HUDEP-2 (cell line): ENCODE data around the gene EIF4E.

Experiments used
- DNase-seq, 76 experiments: peaks; one replicate each; lab custom pipeline; 2025; ENCODE audit not compliant: unreplicated experiment in 76 of 76; lab: John Stamatoyannopoulos, UW

Gene EIF4E

DNA sequence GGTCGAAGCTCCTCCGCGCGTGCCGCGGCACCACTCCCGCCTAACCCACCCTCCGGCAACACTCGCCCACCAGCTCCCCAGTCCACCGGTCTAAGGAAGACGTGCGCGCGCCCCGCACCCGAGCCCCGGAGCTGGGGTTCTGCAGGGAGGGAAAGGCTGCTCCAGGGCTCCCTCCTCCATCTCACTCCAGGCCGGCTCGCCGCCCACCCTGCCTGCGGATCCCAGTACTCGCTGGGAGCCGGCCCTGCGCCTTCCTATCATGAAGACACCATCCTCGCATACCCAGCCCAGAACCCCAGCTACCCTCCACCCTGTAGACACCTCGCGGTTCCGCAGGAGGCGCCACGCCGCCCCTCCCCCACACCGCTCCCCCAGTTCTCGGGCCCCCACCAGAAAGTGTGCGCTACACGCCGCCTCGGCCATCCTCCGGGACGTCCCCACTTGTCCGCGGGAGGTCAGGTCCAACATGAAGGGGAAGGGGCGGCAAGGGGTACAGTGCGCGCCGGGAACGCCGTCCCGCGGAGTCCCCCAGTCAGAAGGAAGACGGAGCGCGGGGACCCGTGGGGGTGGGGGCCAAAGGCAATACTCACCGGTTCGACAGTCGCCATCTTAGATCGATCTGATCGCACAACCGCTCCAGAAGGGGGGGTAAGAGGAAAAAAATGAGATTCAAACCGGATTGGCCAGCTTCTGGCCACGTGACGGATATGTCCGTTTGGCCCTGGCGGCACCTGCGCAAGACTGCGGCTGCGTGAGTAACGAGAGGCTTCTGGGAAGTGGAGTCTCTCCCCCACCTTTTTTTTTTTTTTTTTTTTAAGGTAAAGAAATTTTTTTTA is at the start of gene EIF4E:
TSS of gene EIF4E (minus strand) at position 629 of the 836 bp plus-strand sequence. CDS start at position 608, 21 bp downstream.
- peak; percentile 68 to 99 (median 96) for DNase-seq

GRCh38 chr4:98977557-98977956 is 48.6 kb upstream of the EIF4E start:
- no peak for DNase-seq

- no peak for DNase-seq
Measured at GRCh38 chr4:98976716-98977115, 47.8 kb upstream of the EIF4E start.

DNA sequence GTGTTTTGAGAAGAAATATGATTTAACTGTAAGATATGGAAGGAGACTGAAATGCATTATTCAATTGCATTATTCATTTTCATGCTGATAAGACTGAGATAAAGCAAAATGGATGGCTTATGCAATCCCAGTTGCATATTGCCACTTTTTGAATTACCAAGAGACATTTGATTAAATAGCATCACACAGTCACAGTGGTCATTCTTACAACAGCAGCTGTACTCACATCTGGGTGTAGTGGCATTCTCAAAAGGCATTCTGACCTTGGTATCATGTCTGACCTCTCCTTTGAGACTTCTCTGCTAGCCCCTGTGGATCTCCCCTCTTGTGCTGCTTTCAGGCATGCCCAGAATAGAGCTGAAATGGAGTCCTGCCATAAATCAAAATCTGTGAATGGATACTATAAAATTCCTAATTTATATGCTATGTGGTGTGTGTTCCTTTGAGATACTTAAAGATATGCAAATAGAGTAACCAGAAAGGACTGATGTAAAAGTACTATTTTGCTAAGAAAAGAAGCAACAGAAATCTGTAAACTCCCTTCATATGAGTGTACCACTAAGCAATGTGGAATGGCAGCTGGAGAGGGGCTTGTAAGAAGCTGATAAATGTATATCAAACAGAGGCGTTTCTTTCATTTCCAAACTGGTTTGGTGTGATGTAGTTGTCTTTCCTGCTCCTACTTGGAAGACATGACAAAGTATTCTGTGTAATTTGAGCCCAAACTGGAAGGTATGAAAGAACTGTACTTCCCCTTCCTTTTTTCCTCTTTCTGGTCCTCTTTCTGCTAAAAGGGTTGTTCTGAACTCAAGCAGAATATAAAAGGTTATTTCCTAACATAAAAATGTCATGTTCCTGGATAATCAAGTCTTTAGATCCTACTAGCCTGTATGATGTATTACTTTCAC is 41.2 kb upstream of the EIF4E start:
- DNase-seq, result peak in 1 of 76 experiments; percentile 4

GRCh38 chr4:98967786-98968329 is 38.9 kb upstream of the EIF4E start:
- DNase-seq, result no peak

- no peak for DNase-seq
Measured at GRCh38 chr4:98966926-98967325, 38.0 kb upstream of the EIF4E start.

GRCh38 chr4:98963538-98964433 is 34.9 kb upstream of the EIF4E start:
- no peak for DNase-seq

DNA sequence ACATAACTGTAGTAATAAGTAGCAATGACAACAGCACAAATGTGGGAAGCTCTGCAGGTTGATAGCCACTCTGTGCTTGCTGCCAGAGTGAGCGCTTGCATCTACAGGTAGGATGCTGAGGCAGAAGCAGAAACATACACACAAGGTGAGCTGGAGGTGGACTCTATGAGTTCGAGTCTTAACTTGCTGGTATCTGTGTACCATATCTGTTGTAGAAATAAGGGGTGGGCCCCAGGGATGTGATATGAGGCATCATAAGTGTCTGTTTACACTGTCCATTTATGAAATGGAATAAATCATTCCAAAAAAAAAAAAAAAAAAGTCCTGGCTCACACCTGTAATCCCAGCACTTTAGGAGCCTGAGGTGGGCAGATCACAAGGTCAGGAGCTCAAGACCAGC is 32.8 kb upstream of the EIF4E start:
- DNase-seq, result no peak

- DNase-seq, result no peak
Measured at GRCh38 chr4:98959411-98959810, 30.5 kb upstream of the EIF4E start.

- DNase-seq, result no peak
Measured at GRCh38 chr4:98958065-98958464, 29.1 kb upstream of the EIF4E start.

GRCh38 chr4:98955229-98955628 is 26.3 kb upstream of the EIF4E start:
- DNase-seq, result no peak

DNA sequence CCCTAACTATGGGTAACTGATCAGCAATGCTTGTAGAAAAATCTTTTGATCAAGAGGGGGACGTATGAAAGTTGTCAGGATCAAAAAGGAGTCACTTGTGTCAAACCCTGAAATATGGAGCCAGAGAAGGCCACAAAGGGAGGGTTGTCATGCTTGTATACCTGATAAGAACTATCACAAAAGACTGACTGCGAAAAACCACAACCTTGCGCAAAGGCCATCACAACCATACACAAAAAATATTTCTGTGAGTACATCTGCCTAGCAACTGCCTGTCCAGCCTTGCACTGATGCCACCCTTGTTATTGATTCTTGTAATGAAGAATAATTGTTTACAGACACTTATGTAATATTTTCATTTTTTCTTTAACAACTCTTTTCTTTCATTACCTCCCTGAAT is 22.8 kb upstream of the EIF4E start:
- peak in 16 of 76 experiments; percentile 2 to 47 (median 13) for DNase-seq

DNA sequence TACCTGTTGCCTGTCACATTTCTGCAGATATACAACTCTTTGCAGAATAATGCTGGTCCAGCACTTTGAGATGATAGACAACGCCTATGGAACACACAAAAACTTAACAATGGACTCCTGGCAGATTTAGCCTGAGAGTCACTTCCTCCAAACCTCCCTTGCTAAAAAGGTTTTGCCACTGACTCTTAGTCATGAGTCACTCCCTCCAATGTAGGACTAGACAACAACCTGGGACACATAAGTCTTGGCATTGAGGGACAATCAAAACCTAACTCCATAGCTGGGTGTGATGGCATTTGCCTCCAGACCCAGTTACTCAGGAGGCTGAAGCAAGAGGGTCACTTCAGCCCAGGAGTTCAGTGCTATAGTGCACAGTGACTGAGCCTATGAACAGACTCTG is 22.0 kb upstream of the EIF4E start:
- peak in 3 of 76 experiments; percentile 6 to 13 (median 7) for DNase-seq

DNA sequence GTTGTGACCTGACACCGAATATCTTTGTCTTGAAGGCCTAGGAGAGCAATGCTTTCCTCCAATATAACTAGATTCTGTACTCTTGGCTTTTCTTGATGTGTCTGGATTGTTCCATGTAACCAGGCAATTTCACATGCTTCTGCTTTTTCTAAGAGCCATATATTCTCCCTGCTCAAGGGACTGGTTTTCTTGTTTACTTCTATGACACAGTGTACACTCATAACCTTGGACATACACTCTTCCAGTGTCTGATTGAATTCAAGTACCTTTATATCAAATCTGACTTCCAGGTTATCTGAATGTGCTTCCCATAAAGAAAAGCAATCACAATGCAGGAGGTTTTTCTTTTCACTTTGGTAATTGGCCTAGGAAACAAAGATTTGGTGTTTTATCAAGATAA is 17.4 kb upstream of the EIF4E start:
- no peak for DNase-seq

- DNase-seq, result no peak
Measured at GRCh38 chr4:98945297-98945850, 16.4 kb upstream of the EIF4E start.

GRCh38 chr4:98939892-98940298 is 11.0 kb upstream of the EIF4E start:
- peak in 26 of 76 experiments; percentile 0 to 51 (median 26) for DNase-seq

DNA sequence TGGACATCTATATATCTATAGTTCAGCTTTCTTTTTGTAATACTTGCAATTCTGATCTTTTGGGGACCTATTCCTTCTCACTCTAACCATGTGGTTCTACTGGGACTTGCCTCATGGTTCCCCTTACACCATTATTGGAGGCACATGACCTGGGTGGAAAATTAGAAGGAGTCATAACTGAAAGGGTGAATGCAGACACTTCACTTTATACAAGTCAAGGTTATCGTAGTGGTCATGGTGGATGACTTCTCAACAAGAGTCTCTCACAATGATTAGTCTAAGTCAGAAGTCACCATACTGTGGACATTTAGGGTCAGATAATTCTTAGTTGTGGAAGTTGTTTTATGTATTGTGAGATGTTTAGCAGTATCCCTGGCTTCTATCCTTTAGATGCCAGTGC is 10.5 kb upstream of the EIF4E start:
- no peak for DNase-seq

GRCh38 chr4:98937986-98938720 is 9.2 kb upstream of the EIF4E start:
- no peak for DNase-seq

DNA sequence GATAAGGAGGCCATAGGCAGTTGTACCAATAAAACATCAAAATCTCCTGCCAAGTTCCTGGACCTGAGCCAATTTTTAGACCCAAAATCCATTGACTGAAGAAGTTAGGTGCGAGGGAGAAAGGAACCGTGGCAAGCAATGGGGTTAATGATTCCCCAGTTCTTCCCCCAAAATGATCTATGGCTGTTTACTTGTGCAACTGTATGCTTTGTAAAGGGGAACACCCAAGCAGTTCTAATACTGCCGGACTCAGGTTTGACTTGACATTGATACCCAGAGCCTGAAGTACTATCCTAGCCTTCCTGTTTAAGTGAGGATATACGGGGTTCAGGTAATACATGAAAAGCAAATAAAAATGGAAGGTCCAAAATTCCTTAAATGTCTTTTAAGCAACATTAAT is 6.7 kb upstream of the EIF4E start:
- no peak for DNase-seq
